GM21367 (cell line): Measurements from ENCODE around the gene SPDYE11.
"Not testable (repeated sequence)": the region's sequence is repeated elsewhere in the genome, so short reads cannot be mapped to it uniquely, and the experiment has no call there.

ENCODE experiments used
- ATAC-seq: cut with Tn5 transposase; IDR thresholded peaks from one replicate; pipeline ENCODE4 v1.9.1; 2021; ENCODE audit not compliant: unreplicated experiment

The SPDYE11 gene

DNA sequence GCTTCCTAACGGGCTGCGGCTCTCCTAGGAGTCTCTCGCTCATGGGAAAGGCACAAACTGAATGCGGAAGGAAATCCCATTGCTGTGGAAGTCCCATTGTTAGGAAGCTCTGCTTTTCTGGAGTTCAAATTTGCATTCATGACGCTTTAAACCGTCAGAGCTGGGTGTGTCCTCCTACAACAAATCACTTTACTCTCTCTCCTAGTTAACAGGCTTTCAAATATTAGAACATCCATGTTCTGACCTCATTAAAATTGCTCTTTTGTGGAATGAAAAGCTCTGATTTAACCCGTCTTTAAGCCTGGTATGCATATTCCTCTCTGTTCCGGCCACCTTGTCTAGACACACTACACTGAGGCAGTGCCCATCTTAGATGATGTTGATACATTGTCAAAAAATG is at the start of gene SPDYE11:
Gene SPDYE11 (minus strand): TSS at position 101 of the 400 bp plus-strand sequence. CDS start 1,800 bp downstream, outside the sequence.
- ATAC-seq = not testable (repeated sequence)

DNA sequence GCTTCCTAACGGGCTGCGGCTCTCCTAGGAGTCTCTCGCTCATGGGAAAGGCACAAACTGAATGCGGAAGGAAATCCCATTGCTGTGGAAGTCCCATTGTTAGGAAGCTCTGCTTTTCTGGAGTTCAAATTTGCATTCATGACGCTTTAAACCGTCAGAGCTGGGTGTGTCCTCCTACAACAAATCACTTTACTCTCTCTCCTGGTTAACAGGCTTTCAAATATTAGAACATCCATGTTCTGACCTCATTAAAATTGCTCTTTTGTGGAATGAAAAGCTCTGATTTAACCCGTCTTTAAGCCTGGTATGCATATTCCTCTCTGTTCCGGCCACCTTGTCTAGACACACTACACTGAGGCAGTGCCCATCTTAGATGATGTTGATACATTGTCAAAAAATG is 28.2 kb upstream of the SPDYE11 start, which contains the start of gene SPDYE9:
Gene SPDYE9 (minus strand): TSS at position 101 of the 400 bp plus-strand sequence. CDS start 1,800 bp downstream, outside the sequence.
- not testable (repeated sequence) for ATAC-seq

GRCh38 chr7:73029666-73030065 is 28.0 kb downstream of the SPDYE11 start, which contains the start of gene SPDYE8:
SPDYE8 (minus strand) TSS chr7:73029766; CDS start chr7:73027966, 1,800 bp downstream.
- ATAC-seq = not testable (repeated sequence)

DNA sequence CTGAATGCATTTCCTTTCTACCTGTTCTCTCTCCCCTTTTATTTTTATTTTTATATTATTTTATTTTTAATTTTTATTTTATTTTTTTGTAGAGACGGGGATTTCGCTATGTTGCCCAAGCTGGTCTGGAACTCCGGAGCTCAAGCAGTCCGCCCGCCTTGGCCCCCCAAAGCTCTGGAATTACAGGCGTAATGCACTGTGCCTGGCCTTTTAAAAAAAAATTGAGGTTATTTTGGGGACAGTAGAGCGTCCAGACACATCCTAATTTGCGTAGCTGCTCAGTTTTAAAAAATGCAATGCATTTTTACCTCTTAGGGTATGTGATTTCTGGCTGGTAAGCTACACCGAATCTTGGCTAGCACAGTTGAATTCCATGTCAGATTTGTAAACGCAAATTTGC is 51.2 kb downstream of the SPDYE11 start:
- ATAC-seq = not testable (repeated sequence)

- peak; percentile 59 for ATAC-seq
Measured at GRCh38 chr7:73005693-73006447, 51.8 kb downstream of the SPDYE11 start.

DNA sequence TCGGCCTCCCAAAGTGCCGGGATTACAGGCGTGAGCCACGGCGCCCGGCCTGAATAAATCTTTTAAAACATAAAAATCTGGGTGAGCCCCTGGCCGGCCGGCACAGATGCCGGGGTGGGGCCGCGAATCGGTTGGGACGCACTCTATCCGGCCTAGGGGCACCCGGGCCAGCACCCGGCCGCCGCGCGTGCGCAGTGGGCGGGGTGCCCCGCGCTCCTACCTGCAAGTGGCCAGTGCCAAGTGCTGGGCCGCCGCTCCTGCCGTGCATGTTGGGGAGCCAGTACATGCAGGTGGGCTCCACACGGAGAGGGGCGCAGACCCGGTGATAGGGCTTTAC is 52.4 kb downstream of the SPDYE11 start:
- ATAC-seq = peak; percentile 78

DNA sequence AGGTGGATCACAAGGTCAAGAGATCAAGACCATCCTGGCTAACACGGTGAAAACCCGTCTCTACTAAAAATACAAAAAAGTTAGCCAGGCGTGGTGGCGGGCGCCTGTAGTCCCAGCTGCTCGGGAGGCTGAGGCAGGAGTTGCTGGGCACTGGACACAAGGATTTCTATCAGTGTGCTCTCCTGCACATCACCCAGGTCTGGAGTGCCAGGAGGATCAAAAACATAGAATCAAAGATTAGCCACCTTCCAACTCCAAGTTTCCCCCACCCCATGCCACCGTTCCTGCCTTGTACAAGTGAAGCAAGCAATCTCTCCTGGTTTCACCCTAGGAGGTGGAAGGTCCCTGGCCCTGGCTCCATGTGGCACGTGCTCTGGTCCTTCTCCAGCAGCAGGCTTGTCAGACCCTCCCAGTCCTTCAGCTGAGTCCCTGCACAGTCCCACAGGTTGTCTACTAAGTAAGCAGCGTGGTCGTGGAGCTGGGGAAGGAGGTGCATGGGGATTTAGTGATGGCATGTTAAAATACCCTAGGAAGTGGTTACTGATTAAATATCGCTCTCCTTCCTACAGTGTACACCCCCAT is 59.7 kb downstream of the SPDYE11 start:
- ATAC-seq = not testable (repeated sequence)
